Keratinocyte (primary cell): ENCODE data around the gene TTLL8. TPM values are rescaled to one million over a fixed set of nuclear protein-coding genes. Genes with fewer than 3 reads are reported as not detected.

ENCODE experiments used
- DNase-seq: peaks from one replicate; pipeline ENCODE4 v3.0.0-alpha.2; 2011; ENCODE audit warnings: low read depth, missing footprints, low spot score
- FAIRE-seq: peaks from 2 replicates; lab custom pipeline; 2011; peaks lifted over from hg19 to GRCh38; lab: Jason Lieb, UNC
- H2AFZ ChIP-seq: 2 replicates; pipeline ENCODE4 v1.6.0; 2012; ENCODE audit warnings: low read length, control low read depth, inconsistent platforms; ENCODE audit not compliant: control insufficient read depth
- H3K27ac ChIP-seq: 2 replicates; pipeline ENCODE4 v1.5.1; 2011; ENCODE audit warnings: low read length; ENCODE audit not compliant: control insufficient read depth, insufficient read depth
- H3K27me3 ChIP-seq: 3 replicates; pipeline ENCODE4 v1.6.0; 2011; ENCODE audit warnings: low read length; ENCODE audit not compliant: control insufficient read depth, insufficient read depth; ENCODE audit errors: extremely low read depth
- H3K36me3 ChIP-seq, 2 experiments: 2 replicates in 1 of 2; 3 replicates in 1 of 2; pipeline ENCODE4 v1.5.1; 2011; ENCODE audit warnings: low read length in 2 of 2, mild to moderate bottlenecking in 1 of 2; ENCODE audit not compliant: control insufficient read depth in 2 of 2, insufficient read depth in 2 of 2; ENCODE audit errors: extremely low read depth in 1 of 2
- H3K4me1 ChIP-seq: 3 replicates; pipeline ENCODE4 v1.5.1; 2011; ENCODE audit warnings: low read length; ENCODE audit not compliant: control insufficient read depth, insufficient read depth; ENCODE audit errors: extremely low read depth
- H3K4me2 ChIP-seq: 3 replicates; pipeline ENCODE4 v1.6.0; 2011; ENCODE audit warnings: low read depth, low read length; ENCODE audit not compliant: control insufficient read depth, insufficient read depth; ENCODE audit errors: extremely low read depth
- H3K4me3 ChIP-seq, 3 experiments: fragments of 200-600 bp in 1 of 3; sonication (generic) in 1 of 3; 2 replicates in 2 of 3; 3 replicates in 1 of 3; pipeline ENCODE4 v1.5.1; 2011 to 2016; ENCODE audit warnings: low read length in 3 of 3, mild to moderate bottlenecking in 3 of 3, control low read depth in 2 of 3, inconsistent platforms in 1 of 3, low read depth in 1 of 3, mixed read lengths in 1 of 3, mixed run types in 1 of 3, moderate library complexity in 1 of 3; ENCODE audit not compliant: control insufficient read depth in 2 of 3, insufficient read depth in 2 of 3; ENCODE audit errors: extremely low read depth in 1 of 3
- H3K79me2 ChIP-seq: 2 replicates; pipeline ENCODE4 v1.6.0; 2012; ENCODE audit warnings: low read length; ENCODE audit not compliant: control insufficient read depth, insufficient read depth
- H3K9ac ChIP-seq: 3 replicates; pipeline ENCODE4 v1.6.0; 2011; ENCODE audit warnings: low read length; ENCODE audit not compliant: control insufficient read depth, insufficient read depth; ENCODE audit errors: extremely low read depth
- H3K9me1 ChIP-seq: 3 replicates; pipeline ENCODE4 v1.6.0; 2011; ENCODE audit warnings: low read length; ENCODE audit not compliant: control insufficient read depth, insufficient read depth; ENCODE audit errors: extremely low read depth
- H3K9me3 ChIP-seq: 2 replicates; pipeline ENCODE4 v1.5.1; 2012; ENCODE audit warnings: low read depth, low read length; ENCODE audit not compliant: control insufficient read depth
- H4K20me1 ChIP-seq: 3 replicates; pipeline ENCODE4 v1.6.0; 2011; ENCODE audit warnings: low read length; ENCODE audit not compliant: control insufficient read depth, insufficient read depth; ENCODE audit errors: extremely low read depth
- CTCF ChIP-seq, 3 experiments: IDR thresholded peaks in 1 of 3; conservative IDR thresholded peaks in 1 of 3; optimal IDR thresholded peaks in 1 of 3; 2 replicates in 2 of 3; 3 replicates in 1 of 3; pipeline versions ENCODE3 to v1.5.1; 2011; ENCODE audit warnings: low read length in 3 of 3, mild to moderate bottlenecking in 3 of 3, moderate library complexity in 2 of 3, control low read depth in 1 of 3, inconsistent platforms in 1 of 3; ENCODE audit not compliant: insufficient read depth in 2 of 3; ENCODE audit errors: extremely low read depth in 1 of 3
- EZH2 ChIP-seq: IDR thresholded peaks from one replicate; pipeline ENCODE4 v1.6.1; 2012; ENCODE audit warnings: inconsistent platforms, mild to moderate bottlenecking, low read length, moderate library complexity
- dilution Hi-C: fragments of 300-500 bp; cut with MboI; formaldehyde crosslinking; loops from one replicate; pipeline ENCODE4 v1.7.0; 2020; ENCODE audit warnings: low sequenced_read_pairs; ENCODE audit not compliant: extremely low pct_ligation_motif_present
- polyA plus RNA-seq, 5 experiments: library from polyadenylated mRNA; depleted of rRNA in 3 of 5; stranded (reverse) in 3 of 5; stranded (forward) in 1 of 5; unstranded in 1 of 5; fragments of >200 nt; gene quantifications; 1 replicate in 1 of 5; 2 replicates in 3 of 5; 3 replicates in 1 of 5; pipeline versions ENCODE4 v1.2.1 to v1.2.3, GENCODE V29; 2011 to 2012; ENCODE audit warnings: missing spikeins in 2 of 5, low read depth in 1 of 5, low replicate concordance in 1 of 5

TTLL8 gene
- polyA plus RNA-seq, 1 donor (not counting 4 experiments of a cell fraction or from before 2014, with no cell fraction given): not detected

GRCh38 chr22:50041361-50042065 is 16.6 kb downstream of the TTLL8 start:
- Histone ChIP-seq H3K36me3 (no peaks in the 10 kb centered on the region), H3K27me3 (no peaks in the 10 kb centered on the region), H4K20me1 (no peaks in the 10 kb centered on the region), H2AFZ (no peak overlapping the region), H3K9ac (no peak overlapping the region), H3K27ac (no peak overlapping the region), H3K9me3 (peaks cover 6% of the 10 kb centered on the region), H3K79me2 (no peaks in the 10 kb centered on the region), H3K4me3 (no peak overlapping the region), H3K9me1 (no peaks in the 10 kb centered on the region), H3K4me2 (no peak overlapping the region), H3K4me1 (no peaks in the 10 kb centered on the region)
- dilution Hi-C loops: no loop called here
- DNase-seq (no peak), FAIRE-seq (no peak)
- TF ChIP-seq EZH2: no peak
- TF ChIP-seq CTCF (optimal IDR thresholded peaks at IDR 0.05 in 1 of 3, IDR thresholded peaks at IDR 0.05 in 1 of 3, conservative IDR thresholded peaks at IDR 0.05 in 1 of 3; ENCODE audit: extremely low read depth in 1 of 3, insufficient read depth in 2 of 3, low read length in 3 of 3): no peak

DNA sequence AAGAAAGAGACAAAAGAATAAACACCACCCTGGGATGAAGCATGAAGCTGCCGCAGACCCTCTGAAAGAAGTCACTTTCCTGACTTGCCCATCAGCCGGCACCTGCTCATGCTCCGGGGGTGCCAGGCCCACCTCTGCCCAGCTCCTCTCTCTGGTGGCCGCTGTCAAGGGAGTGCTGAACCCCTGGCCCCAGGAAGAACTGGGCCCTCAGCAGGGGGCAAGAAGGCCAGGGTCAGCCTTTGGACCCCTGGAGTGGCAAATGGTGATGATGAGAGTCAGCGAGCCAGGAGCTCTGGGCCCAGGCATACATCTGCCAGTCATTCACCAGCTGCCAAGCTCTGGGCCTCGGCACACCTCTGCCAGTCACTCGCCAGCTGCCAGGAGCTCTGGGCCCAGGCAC is 17.4 kb downstream of the TTLL8 start:
- no peak for DNase-seq

More for the DNA sequence above, 17.4 kb downstream of the TTLL8 start:
- Histone ChIP-seq H3K9me1 (no peaks in the 10 kb centered on the region), H4K20me1 (no peaks in the 10 kb centered on the region), H2AFZ (no peak overlapping the region), H3K4me2 (no peak overlapping the region), H3K9ac (no peak overlapping the region), H3K36me3 (no peaks in the 10 kb centered on the region), H3K79me2 (no peaks in the 10 kb centered on the region), H3K27me3 (no peaks in the 10 kb centered on the region), H3K27ac (no peak overlapping the region), H3K4me3 (no peak overlapping the region), H3K4me1 (no peaks in the 10 kb centered on the region), H3K9me3 (peaks cover 6% of the 10 kb centered on the region)
- dilution Hi-C loops: no loop called here
- FAIRE-seq: no peak
- TF ChIP-seq CTCF (optimal IDR thresholded peaks at IDR 0.05 in 1 of 3, IDR thresholded peaks at IDR 0.05 in 1 of 3, conservative IDR thresholded peaks at IDR 0.05 in 1 of 3; ENCODE audit: extremely low read depth in 1 of 3, insufficient read depth in 2 of 3, low read length in 3 of 3): no peak
- TF ChIP-seq EZH2: no peak
